ENCODE results near the gene LAMA2. TPM values are rescaled to one million over a fixed set of nuclear protein-coding genes. Genes with fewer than 3 reads are reported as not detected.

LAMA2 gene
- total and polyA plus RNA-seq, 2 of the 13 experiments (the other 11 are each of a cell fraction or from before 2014, with no cell fraction given): 0.11 to 0.28 TPM

GRCh38 chr6:129417416-129418086 lies 534.6 kb downstream of the LAMA2 start:
- POLR2A ChIA-PET: no interaction called here
- DNase-seq (ENCODE audit: low spot score) (no peak), ATAC-seq (peak; percentile 58), FAIRE-seq (no peak)
- no peaks in the 10 kb centered on the region for H4K20me1 ChIP-seq (ENCODE audit: insufficient read depth, low read length)
- H3K4me3 ChIP-seq (replicated peaks in 1 of 3; ENCODE audit: insufficient read depth in 1 of 3, low read depth in 2 of 3, low read length in 3 of 3): no peak overlapping the region
- H3K9me3 ChIP-seq (ENCODE audit: low read length): no peaks in the 10 kb centered on the region
- H3K27me3 ChIP-seq (ENCODE audit: control insufficient read depth in 1 of 2, insufficient read depth in 2 of 2, low read length in 2 of 2): no peaks in the 10 kb centered on the region
- H3K4me2 ChIP-seq (ENCODE audit: low read depth, low read length): no peak overlapping the region
- H3K9ac ChIP-seq (ENCODE audit: insufficient read depth, low read depth, low read length): no peak overlapping the region
- WGBS (ENCODE audit: low lambda C conversion rate): 23% methylated on average over 8 of the region's 8 CpGs
- intact Hi-C loops (cut with micrococcal nuclease; ENCODE audit: unreplicated experiment) (no loop called here), in situ Hi-C loops (cut with HindIII; ENCODE audit: extremely low pct_ligation_motif_present, low pct_unique_long_range_greater_than_20kb) (no loop called here)
- H3K36me3 ChIP-seq (replicated peaks in 1 of 2; ENCODE audit: control insufficient read depth in 1 of 2, insufficient read depth in 2 of 2, low read length in 2 of 2): no peaks in the 10 kb centered on the region
- H2AFZ ChIP-seq (ENCODE audit: low read length): no peak overlapping the region
- no peaks in the 10 kb centered on the region for H3K4me1 ChIP-seq (ENCODE audit: insufficient read depth, low read length)
- no TSS peak for BruUV-seq (replicated peaks)
- no peaks in the 10 kb centered on the region for H3K79me2 ChIP-seq (ENCODE audit: insufficient read depth, low read length)
- CTCF ChIA-PET (ENCODE audit: low intra/inter-chr PET ratio, low total read pairs): no interaction called here
- TF ChIP-seq HNRNPUL1 (IDR thresholded peaks at IDR 0.05; ENCODE audit: low read depth, low read length) (no peak), MEIS1 (CRISPR knock-in tag; IDR thresholded peaks at IDR 0.05; ENCODE audit: borderline replicate concordance) (no peak), SMYD3 (CRISPR knock-in tag; IDR thresholded peaks at IDR 0.05) (no peak), ZHX1 (CRISPR knock-in tag; IDR thresholded peaks at IDR 0.05; ENCODE audit: low read depth) (no peak), ZNF775 (CRISPR knock-in tag; IDR thresholded peaks at IDR 0.05; ENCODE audit: borderline replicate concordance) (no peak), GTF3A (CRISPR knock-in tag; conservative IDR thresholded peaks at IDR 0.05) (no peak), PAWR (CRISPR knock-in tag; IDR thresholded peaks at IDR 0.05; ENCODE audit: borderline replicate concordance) (no peak), RAD51 (IDR thresholded peaks at IDR 0.05; ENCODE audit: borderline replicate concordance) (no peak), GMEB1 (CRISPR knock-in tag; IDR thresholded peaks at IDR 0.05; ENCODE audit: borderline replicate concordance) (no peak), TBP (CRISPR knock-in tag; IDR thresholded peaks at IDR 0.05) (no peak), DMAP1 (CRISPR knock-in tag; IDR thresholded peaks at IDR 0.05) (no peak), ZNF484 (CRISPR knock-in tag; IDR thresholded peaks at IDR 0.05; ENCODE audit: borderline replicate concordance, low read depth) (no peak)
- H3K27ac ChIP-seq (ENCODE audit: extremely low read length, insufficient read depth, low read length): no peak overlapping the region

All from HepG2 (cell line).